Endothelial cell of umbilical vein (primary cell): Measurements from ENCODE around the gene CREG2. TPM values are rescaled to one million over a fixed set of nuclear protein-coding genes. Genes with fewer than 3 reads are reported as not detected.

Source experiments
- BruUV-seq: library from RNA; stranded (reverse); fragments of 400-500 nt; replicated peaks from 2 replicates; lab custom pipeline; 2021; lab: Mats Ljungman, UMichigan
- CTCF ChIA-PET: fragments of 300-600, 350-600 bp; sonication (Branson Sonifier 250); formaldehyde crosslinking; loops from one replicate; lab custom pipeline; 2021; ENCODE audit warnings: antibody characterized with exemption, inconsistent platforms; lab: Charles Lee
- POLR2A ChIA-PET: fragments of 300-600, 350-600 bp; sonication (Branson Sonifier 250); formaldehyde crosslinking; loops from one replicate; lab custom pipeline; 2021; ENCODE audit warnings: antibody characterized with exemption, inconsistent platforms; lab: Charles Lee
- DNase-seq: peaks from one replicate; pipeline ENCODE4 v3.0.0-alpha.2; 2011; ENCODE audit warnings: low read depth, low spot score
- FAIRE-seq: peaks from 2 replicates; lab custom pipeline; 2011; peaks lifted over from hg19 to GRCh38; lab: Jason Lieb, UNC
- H2AFZ ChIP-seq: 2 replicates; pipeline ENCODE4 v1.6.0; 2012; ENCODE audit warnings: low read depth, low read length, control low read depth, inconsistent platforms
- H3K27ac ChIP-seq: 2 replicates; pipeline ENCODE4 v1.5.1; 2011; ENCODE audit warnings: low read depth, mild to moderate bottlenecking, control low read depth, low read length, moderate library complexity; ENCODE audit not compliant: insufficient read depth
- H3K27me3 ChIP-seq, 2 experiments: 2 replicates each; pipeline versions ENCODE4 v1.6.0 to v1.6.1; 2011; ENCODE audit warnings: low read length in 2 of 2, mixed read lengths in 1 of 2; ENCODE audit not compliant: control insufficient read depth in 2 of 2, insufficient read depth in 2 of 2
- H3K36me3 ChIP-seq, 2 experiments: 2 replicates in 1 of 2; 3 replicates in 1 of 2; pipeline ENCODE4 v1.5.1; 2011; ENCODE audit warnings: low read length in 2 of 2, mild to moderate bottlenecking in 1 of 2, moderate library complexity in 1 of 2; ENCODE audit not compliant: control insufficient read depth in 2 of 2, insufficient read depth in 2 of 2; ENCODE audit errors: extremely low read depth in 1 of 2
- H3K4me1 ChIP-seq: 3 replicates; pipeline ENCODE4 v1.5.1; 2011; ENCODE audit warnings: mild to moderate bottlenecking, low read length; ENCODE audit not compliant: control insufficient read depth, insufficient read depth; ENCODE audit errors: extremely low read depth
- H3K4me2 ChIP-seq: 2 replicates; pipeline ENCODE4 v1.6.1; 2011; ENCODE audit warnings: low read length, control low read depth, mixed read lengths; ENCODE audit not compliant: insufficient read depth
- H3K4me3 ChIP-seq, 3 experiments: fragments of 200-600 bp in 1 of 3; sonication (generic), shearing (Covaris generic) in 1 of 3; replicated peaks in 1 of 3; 2 replicates each; pipeline ENCODE4 v1.5.1; 2011 to 2016; ENCODE audit warnings: control low read depth in 3 of 3, low read length in 3 of 3, mild to moderate bottlenecking in 2 of 3, inconsistent platforms in 1 of 3, low read depth in 1 of 3, moderate library complexity in 1 of 3; ENCODE audit not compliant: insufficient read depth in 1 of 3
- H3K79me2 ChIP-seq: 2 replicates; pipeline ENCODE4 v1.6.0; 2012; ENCODE audit warnings: low read length, inconsistent platforms; ENCODE audit not compliant: control insufficient read depth, insufficient read depth
- H3K9ac ChIP-seq: replicated peaks from 2 replicates; pipeline ENCODE3; 2011; ENCODE audit warnings: low read length, control low read depth; ENCODE audit not compliant: insufficient read depth; ENCODE audit errors: extremely low read depth
- H3K9me1 ChIP-seq: replicated peaks from 3 replicates; pipeline ENCODE4 v1.6.0; 2011; ENCODE audit warnings: mild to moderate bottlenecking, low read length; ENCODE audit not compliant: control insufficient read depth, insufficient read depth; ENCODE audit errors: extremely low read depth
- H3K9me3 ChIP-seq: replicated peaks from 2 replicates; pipeline ENCODE4 v1.5.1; 2012; ENCODE audit warnings: low read length, inconsistent platforms; ENCODE audit not compliant: control insufficient read depth, insufficient read depth
- H4K20me1 ChIP-seq: replicated peaks from 2 replicates; pipeline ENCODE3; 2011; ENCODE audit warnings: mild to moderate bottlenecking, low read length; ENCODE audit not compliant: control insufficient read depth, insufficient read depth; ENCODE audit errors: extremely low read depth
- EZH2 ChIP-seq: IDR thresholded peaks from 2 replicates; pipeline ENCODE4 v1.6.1; 2012; ENCODE audit warnings: borderline replicate concordance, low read depth, mild to moderate bottlenecking, moderate library complexity, low read length, inconsistent platforms; ENCODE audit not compliant: severe bottlenecking
- FOS ChIP-seq: IDR thresholded peaks from 2 replicates; pipeline ENCODE4 v1.6.1; 2011; ENCODE audit warnings: mild to moderate bottlenecking, low read length, moderate library complexity, borderline replicate concordance; ENCODE audit not compliant: insufficient read depth
- GATA2 ChIP-seq: IDR thresholded peaks from 2 replicates; pipeline ENCODE4 v1.7.0; 2011; ENCODE audit warnings: low read depth, mild to moderate bottlenecking, moderate library complexity, mixed read lengths, low read length; ENCODE audit not compliant: insufficient read length, insufficient read depth
- JUN ChIP-seq: IDR thresholded peaks from 2 replicates; pipeline ENCODE4 v1.6.1; 2011; ENCODE audit warnings: borderline replicate concordance, low read depth; ENCODE audit not compliant: insufficient read length, insufficient read depth
- MAX ChIP-seq: IDR thresholded peaks from 2 replicates; pipeline ENCODE4 v1.6.1; 2011; ENCODE audit not compliant: insufficient read depth, insufficient read length
- MYC ChIP-seq: IDR thresholded peaks from one replicate; pipeline ENCODE4 v1.6.1; 2011; ENCODE audit warnings: mild to moderate bottlenecking, low read depth, low read length
- POLR2AphosphoS5 ChIP-seq: IDR thresholded peaks from 2 replicates; pipeline ENCODE4 v1.6.1; 2012; ENCODE audit warnings: low read depth, mild to moderate bottlenecking, control low read depth, low read length, moderate library complexity; ENCODE audit not compliant: insufficient read depth
- dilution Hi-C: fragments of 300-500 bp; cut with MboI; formaldehyde crosslinking; loops from one replicate; pipeline ENCODE4 v1.15.0; 2019; ENCODE audit warnings: low sequenced_read_pairs; ENCODE audit not compliant: extremely low pct_ligation_motif_present
- intact Hi-C: fragments of 100-400 bp; cut with micrococcal nuclease; formaldehyde crosslinking; loops from one replicate; pipeline ENCODE4 v1.10.0; 2022
- polyA plus RNA-seq, 4 experiments: library from polyadenylated mRNA; depleted of rRNA in 3 of 4; stranded (reverse) in 3 of 4; unstranded in 1 of 4; fragments of >200 nt; gene quantifications; 2 replicates each; pipeline versions ENCODE4 v1.2.1 to v1.2.3, GENCODE V29; 2011 to 2012; ENCODE audit warnings: missing spikeins in 1 of 4
- total RNA-seq: library from RNA; stranded (reverse); gene quantifications from 2 replicates; pipeline ENCODE4 v1.2.3, GENCODE V29; 2021
- TF ChIP-seq, protein P1 (sequence below), 2 donors: IDR thresholded peaks; 1 replicate in 1 of 2; 2 replicates in 1 of 2; pipeline ENCODE4 v1.5.1; 2011; ENCODE audit warnings: low read length in 2 of 2, mild to moderate bottlenecking in 2 of 2, moderate library complexity in 2 of 2, control low read depth in 1 of 2, inconsistent platforms in 1 of 2, low read depth in 1 of 2; ENCODE audit not compliant: insufficient read depth in 1 of 2; ENCODE audit errors: extremely low read depth in 1 of 2

Gene CREG2
- total and polyA plus RNA-seq, 2 donors (not counting 3 experiments of a cell fraction or from before 2014, with no cell fraction given): 0.48 to 2.0 TPM

DNA sequence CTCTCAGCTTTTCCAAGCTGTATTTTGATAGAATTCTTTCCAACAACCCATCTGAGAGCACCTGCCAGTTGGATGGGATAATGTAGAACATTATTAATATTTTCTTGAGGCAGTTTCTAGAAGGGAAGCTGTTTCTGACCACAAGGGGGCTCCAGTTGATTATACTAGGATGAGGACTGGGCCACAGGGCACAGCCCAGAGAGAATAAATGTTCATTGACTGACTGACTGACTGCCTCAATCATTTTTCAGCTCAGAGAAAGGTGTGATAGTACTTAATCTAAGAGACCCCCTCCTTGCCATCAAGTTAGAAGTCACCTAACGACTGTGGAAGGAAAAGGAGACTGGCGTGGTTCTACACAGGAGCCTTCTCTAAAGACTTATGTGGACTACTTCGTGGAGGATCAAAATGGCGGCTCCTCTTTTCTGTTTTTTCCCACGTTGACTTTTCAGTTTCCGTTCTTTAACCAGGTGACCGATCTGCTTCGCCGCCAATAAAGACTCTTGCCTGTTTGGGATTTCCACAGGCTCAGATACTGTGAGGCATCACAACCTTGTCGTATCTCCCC is 31.9 kb upstream of the CREG2 start:
- Histone ChIP-seq H3K9me1 (no peaks in the 10 kb centered on the region), H3K79me2 (no peaks in the 10 kb centered on the region), H3K36me3 (no peaks in the 10 kb centered on the region), H4K20me1 (no peaks in the 10 kb centered on the region), H2AFZ (no peak overlapping the region), H3K27ac (no peak overlapping the region), H3K9me3 (no peaks in the 10 kb centered on the region), H3K4me2 (no peak overlapping the region), H3K4me3 (no peak overlapping the region), H3K27me3 (no peaks in the 10 kb centered on the region), H3K4me1 (no peaks in the 10 kb centered on the region), H3K9ac (no peak overlapping the region)
- dilution Hi-C loops: no loop called here
- DNase-seq (peak; percentile 69), FAIRE-seq (peak; percentile 87)
- ChIA-PET CTCF (interaction anchor here (0.6 to 4.1 kb wide), 63 partner anchors 9 to 821 kb away, joined by 3 to 63 read pairs (median 4); partner anchors contain the start of genes CREG2 and MAP4K4), POLR2A (no interaction called here)
- BruUV-seq: no TSS peak
- TF ChIP-seq EZH2: no peak
- TF ChIP-seq, protein P1, sequence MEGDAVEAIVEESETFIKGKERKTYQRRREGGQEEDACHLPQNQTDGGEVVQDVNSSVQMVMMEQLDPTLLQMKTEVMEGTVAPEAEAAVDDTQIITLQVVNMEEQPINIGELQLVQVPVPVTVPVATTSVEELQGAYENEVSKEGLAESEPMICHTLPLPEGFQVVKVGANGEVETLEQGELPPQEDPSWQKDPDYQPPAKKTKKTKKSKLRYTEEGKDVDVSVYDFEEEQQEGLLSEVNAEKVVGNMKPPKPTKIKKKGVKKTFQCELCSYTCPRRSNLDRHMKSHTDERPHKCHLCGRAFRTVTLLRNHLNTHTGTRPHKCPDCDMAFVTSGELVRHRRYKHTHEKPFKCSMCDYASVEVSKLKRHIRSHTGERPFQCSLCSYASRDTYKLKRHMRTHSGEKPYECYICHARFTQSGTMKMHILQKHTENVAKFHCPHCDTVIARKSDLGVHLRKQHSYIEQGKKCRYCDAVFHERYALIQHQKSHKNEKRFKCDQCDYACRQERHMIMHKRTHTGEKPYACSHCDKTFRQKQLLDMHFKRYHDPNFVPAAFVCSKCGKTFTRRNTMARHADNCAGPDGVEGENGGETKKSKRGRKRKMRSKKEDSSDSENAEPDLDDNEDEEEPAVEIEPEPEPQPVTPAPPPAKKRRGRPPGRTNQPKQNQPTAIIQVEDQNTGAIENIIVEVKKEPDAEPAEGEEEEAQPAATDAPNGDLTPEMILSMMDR (IDR thresholded peaks at IDR 0.05; ENCODE audit: extremely low read depth in 1 of 2, insufficient read depth in 1 of 2, low read depth in 1 of 2, low read length in 2 of 2): peak; percentile 59 to 63
- intact Hi-C loops: loop anchor here (1.0 to 5.0 kb wide), 5 partner anchors 77 to 412 kb away; no protein-coding TSS in a partner anchor

DNA sequence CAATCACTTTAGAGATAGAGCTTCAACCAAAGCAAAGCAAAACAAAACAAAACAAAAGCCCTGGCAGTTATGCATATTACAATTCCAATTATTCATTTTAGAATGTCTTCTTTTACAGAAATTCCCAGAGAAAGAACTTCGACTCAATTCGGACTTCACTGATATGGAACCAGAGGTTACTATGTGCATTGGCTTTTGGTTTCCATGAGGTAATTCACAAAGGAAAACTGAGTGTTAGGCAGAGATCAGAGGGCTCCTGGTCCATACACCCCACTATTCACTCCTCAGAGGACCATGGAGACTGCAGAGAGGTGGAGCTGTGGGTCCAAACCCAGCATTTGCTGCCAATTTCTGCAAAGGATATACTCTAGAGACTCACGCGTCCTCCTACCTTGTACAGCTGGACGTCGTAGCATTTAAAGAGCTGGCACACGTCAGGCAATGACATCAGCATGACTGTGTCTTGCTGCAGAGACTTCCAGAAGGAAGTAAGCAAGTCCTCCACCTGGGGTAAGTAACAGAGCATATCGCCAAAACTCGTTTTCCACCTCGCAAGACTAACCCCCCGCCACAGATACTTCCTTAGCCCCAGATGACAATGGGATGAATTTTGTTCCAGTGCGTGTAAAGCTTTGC is 31.3 kb upstream of the CREG2 start:
- no peaks in the 10 kb centered on the region for H3K9me1 ChIP-seq
- H3K27ac ChIP-seq: no peak overlapping the region
- no peaks in the 10 kb centered on the region for H3K36me3 ChIP-seq
- ChIA-PET POLR2A (no interaction called here), CTCF (interaction anchor here (0.7 to 4.1 kb wide), 57 partner anchors 8 to 822 kb away, joined by 3 to 63 read pairs (median 4); partner anchors contain the start of genes CREG2 and MAP4K4)
- no peaks in the 10 kb centered on the region for H3K27me3 ChIP-seq
- no peak for FAIRE-seq
- no peak overlapping the region for H2AFZ ChIP-seq
- no peak overlapping the region for H3K9ac ChIP-seq
- H3K4me1 ChIP-seq: no peaks in the 10 kb centered on the region
- intact Hi-C loops (loop anchor here (1.0 to 5.0 kb wide), 5 partner anchors 76 to 413 kb away; no protein-coding TSS in a partner anchor), dilution Hi-C loops (no loop called here)
- no peaks in the 10 kb centered on the region for H3K79me2 ChIP-seq
- no TSS peak for BruUV-seq
- no peak for DNase-seq
- TF ChIP-seq, protein P1 (IDR thresholded peaks at IDR 0.05; ENCODE audit: extremely low read depth in 1 of 2, insufficient read depth in 1 of 2, low read depth in 1 of 2, low read length in 2 of 2): no peak
- TF ChIP-seq GATA2: no peak
- no peak for TF ChIP-seq FOS
- TF ChIP-seq MAX: no peak
- no peak for TF ChIP-seq MYC
- TF ChIP-seq POLR2AphosphoS5: no peak
- no peak for TF ChIP-seq JUN
- H3K4me2 ChIP-seq: no peak overlapping the region
- H3K4me3 ChIP-seq: no peak overlapping the region
- no peaks in the 10 kb centered on the region for H4K20me1 ChIP-seq
- H3K9me3 ChIP-seq: no peaks in the 10 kb centered on the region
